ENCODE results near the gene AMFR. TPM values are rescaled to one million over a fixed set of nuclear protein-coding genes. Genes with fewer than 3 reads are reported as not detected.

Gene AMFR
- total and polyA plus RNA-seq, 10 of the 15 experiments (the other 5 are each of a cell fraction or from before 2014, with no cell fraction given) = 8.2 to 67.6 (median 28.1) TPM

DNA sequence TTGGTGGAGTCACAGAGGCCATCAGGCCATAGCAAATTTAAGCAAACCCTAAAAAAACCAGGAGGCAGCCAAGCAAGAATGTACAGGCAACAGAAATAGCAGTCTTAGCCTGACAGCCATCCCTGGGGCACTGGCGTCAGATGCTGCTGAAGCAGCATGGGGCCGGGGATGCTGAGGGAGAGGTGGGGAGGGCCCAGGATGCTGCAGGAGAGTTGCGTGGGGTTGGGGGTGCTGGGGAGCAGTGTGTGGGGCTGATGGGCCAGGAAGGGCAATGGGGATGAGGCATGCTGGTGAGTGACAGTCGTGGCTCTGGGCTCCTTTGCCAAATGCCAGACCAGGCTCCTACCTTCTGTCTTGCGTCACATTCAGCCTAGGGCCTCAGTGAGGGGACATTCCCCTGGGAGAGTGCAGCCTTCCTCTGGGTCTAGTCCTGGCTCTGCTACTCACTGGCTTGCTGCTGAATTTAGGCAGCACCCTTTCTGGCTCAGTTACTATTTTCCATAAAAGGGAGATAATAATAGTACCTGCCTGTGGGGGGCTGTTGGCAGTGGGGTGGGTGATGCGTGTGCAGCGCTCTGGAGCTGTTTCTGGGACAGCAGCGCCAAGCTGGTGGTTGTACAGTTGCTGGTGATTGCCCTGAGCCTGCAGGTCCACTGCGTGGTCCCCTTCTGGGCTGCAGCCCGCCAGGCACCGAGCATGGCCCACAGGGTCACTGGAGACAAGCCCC, 88.1 kb downstream of the AMFR start:
- no peak for FAIRE-seq
- in situ Hi-C loops (cut with MboI) = no loop called here
- CTCF ChIA-PET = no interaction called here

More for the DNA sequence above, 88.1 kb downstream of the AMFR start:
- no peak overlapping the region for H3K27ac ChIP-seq (ENCODE audit: control insufficient read depth, insufficient read depth)
- H4K20me1 ChIP-seq (ENCODE audit: control insufficient read depth, insufficient read depth) = no peaks in the 10 kb centered on the region
- ATAC-seq = no peak
- DNase-seq (ENCODE audit: low read depth, low spot score) = no peak
- WGBS (ENCODE audit: insufficient coverage, insufficient replicate concordance, low lambda C conversion rate, missing lambda C conversion rate) = 27% methylated on average over 10 of the region's 11 CpGs
- no peak for TF ChIP-seq SREBF1 (IDR thresholded peaks at IDR 0.05; ENCODE audit: low read length)
- no peak for TF ChIP-seq ZBED1 (IDR thresholded peaks at IDR 0.05; ENCODE audit: borderline replicate concordance)
- no peak for TF ChIP-seq POLR2A (IDR thresholded peaks at IDR 0.05; ENCODE audit: low read depth, low read length)
- TF ChIP-seq, protein P1, sequence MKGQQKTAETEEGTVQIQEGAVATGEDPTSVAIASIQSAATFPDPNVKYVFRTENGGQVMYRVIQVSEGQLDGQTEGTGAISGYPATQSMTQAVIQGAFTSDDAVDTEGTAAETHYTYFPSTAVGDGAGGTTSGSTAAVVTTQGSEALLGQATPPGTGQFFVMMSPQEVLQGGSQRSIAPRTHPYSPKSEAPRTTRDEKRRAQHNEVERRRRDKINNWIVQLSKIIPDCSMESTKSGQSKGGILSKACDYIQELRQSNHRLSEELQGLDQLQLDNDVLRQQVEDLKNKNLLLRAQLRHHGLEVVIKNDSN (IDR thresholded peaks at IDR 0.05; ENCODE audit: borderline replicate concordance, extremely low read length, insufficient read depth, low read depth, low read length) = no peak
- no peak for TF ChIP-seq BHLHE40 (IDR thresholded peaks at IDR 0.05; ENCODE audit: borderline replicate concordance in 1 of 2, low read depth in 2 of 2, low read length in 1 of 2)
- TF ChIP-seq RAD51 (IDR thresholded peaks at IDR 0.05) = no peak
- TF ChIP-seq RFX5 (IDR thresholded peaks at IDR 0.05; ENCODE audit: low read depth, low read length) = no peak
- no peak for TF ChIP-seq ZNF384 (IDR thresholded peaks at IDR 0.05; ENCODE audit: borderline replicate concordance, low read depth, low read length)
- TF ChIP-seq HDGF (IDR thresholded peaks at IDR 0.05) = no peak
- TF ChIP-seq BRCA1 (IDR thresholded peaks at IDR 0.05; ENCODE audit: low read depth, low read length) = no peak
- no peak for TF ChIP-seq PAX8 (IDR thresholded peaks at IDR 0.05)
- no peak for TF ChIP-seq KAT2A (conservative IDR thresholded peaks at IDR 0.05; ENCODE audit: control insufficient read depth, low read depth, low read length)
- no peak for TF ChIP-seq ASH2L (IDR thresholded peaks at IDR 0.05; ENCODE audit: borderline replicate concordance, low read depth)
- no peak for TF ChIP-seq SRF (IDR thresholded peaks at IDR 0.05; ENCODE audit: low read depth in 2 of 2, low read length in 2 of 2)
- no peak for TF ChIP-seq MEF2B (IDR thresholded peaks at IDR 0.05; ENCODE audit: partially characterized antibody, poor library complexity, severe bottlenecking)
- no peak for TF ChIP-seq NRF1 (conservative IDR thresholded peaks at IDR 0.05; ENCODE audit: low read depth, low read length)
- ChIA-PET POLR2A (no interaction called here), SMC1A (ENCODE audit: uncharacterized antibody, unreplicated experiment) (no interaction called here), RAD21 (ENCODE audit: unreplicated experiment) (no interaction called here)
- no peak overlapping the region for H3K4me3 ChIP-seq
- H3K36me3 ChIP-seq (ENCODE audit: control insufficient read depth in 2 of 2, insufficient read depth in 2 of 2, low read length in 1 of 2) = no peaks in the 10 kb centered on the region
- no peaks in the 10 kb centered on the region for H3K4me1 ChIP-seq (ENCODE audit: control insufficient read depth, insufficient read depth, low read length)
- no peaks in the 10 kb centered on the region; a peak in 1 of 4 replicates for H3K27me3 ChIP-seq (replicated peaks in 1 of 2; ENCODE audit: control insufficient read depth in 2 of 2, insufficient read depth in 2 of 2, low read length in 1 of 2)
- no peak overlapping the region for H2AFZ ChIP-seq (ENCODE audit: control insufficient read depth, low read depth, low read length)
- intact Hi-C loops (cut with micrococcal nuclease; ENCODE audit: unreplicated experiment) = no loop called here
- no peaks in the 10 kb centered on the region for H3K79me2 ChIP-seq (ENCODE audit: control insufficient read depth, insufficient read depth, low read length)
- H3K9me3 ChIP-seq (replicated peaks; ENCODE audit: control insufficient read depth, insufficient read depth, low read length) = no peaks in the 10 kb centered on the region
- no peak overlapping the region for H3K4me2 ChIP-seq (ENCODE audit: control insufficient read depth, insufficient read depth)
- no TSS peak for BruUV-seq (replicated peaks)
- H3K9ac ChIP-seq (ENCODE audit: control insufficient read depth, insufficient read depth, low read length) = no peak overlapping the region

Measured in GM12878 (cell line).